IPS-18a (cell line): ENCODE data around the gene RBM46.

Experiments
- H3K27ac ChIP-seq: one replicate; pipeline ENCODE4 v1.5.1; 2013; ENCODE audit warnings: low read length
- H3K27me3 ChIP-seq: one replicate; pipeline ENCODE4 v1.6.1; 2013; ENCODE audit warnings: mild to moderate bottlenecking, low read length; ENCODE audit not compliant: control insufficient read depth, insufficient read depth
- H3K36me3 ChIP-seq: one replicate; pipeline ENCODE4 v1.6.1; 2013; ENCODE audit warnings: low read depth, low read length; ENCODE audit not compliant: control insufficient read depth
- H3K4me1 ChIP-seq: one replicate; pipeline ENCODE4 v1.6.1; 2013; ENCODE audit warnings: low read depth, low read length; ENCODE audit not compliant: control insufficient read depth
- H3K4me3 ChIP-seq: one replicate; pipeline ENCODE4 v1.5.1; 2013; ENCODE audit warnings: low read length
- H3K9ac ChIP-seq: one replicate; pipeline ENCODE4 v1.6.1; 2013; ENCODE audit warnings: mild to moderate bottlenecking, low read length, moderate library complexity
- H3K9me3 ChIP-seq: one replicate; pipeline ENCODE4 v1.6.1; 2013; ENCODE audit warnings: low read depth, low read length; ENCODE audit not compliant: control insufficient read depth

The RBM46 gene

GRCh38 chr4:154781126-154781982, at the start of gene RBM46:
Gene RBM46, plus strand, starts transcription at chr4:154781272. Its CDS starts 15,481 bp downstream, at chr4:154796753.
- Histone ChIP-seq H3K27ac (no peak within 1 kb of the TSS), H3K27me3 (no peaks in the 10 kb centered on the region), H3K4me3 (no peak within 1 kb of the TSS), H3K4me1 (no peaks in the 10 kb centered on the region), H3K9ac (no peak within 1 kb of the TSS), H3K9me3 (no peaks in the 10 kb centered on the region), H3K36me3 (no peaks in the 10 kb centered on the region)

- H3K9ac ChIP-seq = no peak overlapping the region
- H3K4me1 ChIP-seq = no peaks in the 10 kb centered on the region
- no peak overlapping the region for H3K27ac ChIP-seq
- no peaks in the 10 kb centered on the region for H3K27me3 ChIP-seq
- no peaks in the 10 kb centered on the region for H3K9me3 ChIP-seq
- no peak overlapping the region for H3K4me3 ChIP-seq
- no peaks in the 10 kb centered on the region for H3K36me3 ChIP-seq
Measured at GRCh38 chr4:154731756-154732155, 49.3 kb upstream of the RBM46 start.

- Histone ChIP-seq H3K4me1 (peaks cover under 1% of the 10 kb centered on the region), H3K36me3 (no peaks in the 10 kb centered on the region), H3K9me3 (no peaks in the 10 kb centered on the region), H3K27me3 (no peaks in the 10 kb centered on the region), H3K4me3 (no peak overlapping the region), H3K9ac (no peak overlapping the region), H3K27ac (no peak overlapping the region)
Measured at GRCh38 chr4:154732669-154733068, 48.4 kb upstream of the RBM46 start.

GRCh38 chr4:154736770-154737169, 44.3 kb upstream of the RBM46 start:
- no peak overlapping the region for H3K4me3 ChIP-seq
- H3K27ac ChIP-seq = no peak overlapping the region
- H3K9ac ChIP-seq = no peak overlapping the region
- peaks cover 39% of the 10 kb centered on the region for H3K4me1 ChIP-seq
- H3K9me3 ChIP-seq = no peaks in the 10 kb centered on the region
- no peaks in the 10 kb centered on the region for H3K36me3 ChIP-seq
- peaks cover 26% of the 10 kb centered on the region for H3K27me3 ChIP-seq

GRCh38 chr4:154738426-154738825, 42.6 kb upstream of the RBM46 start:
- Histone ChIP-seq H3K4me3 (no peak overlapping the region), H3K9me3 (no peaks in the 10 kb centered on the region), H3K4me1 (peaks cover 43% of the 10 kb centered on the region), H3K36me3 (no peaks in the 10 kb centered on the region), H3K9ac (no peak overlapping the region), H3K27ac (no peak overlapping the region), H3K27me3 (peaks cover 39% of the 10 kb centered on the region)

- H3K9ac ChIP-seq = no peak overlapping the region
Measured at GRCh38 chr4:154739111-154739510, 42.0 kb upstream of the RBM46 start.

GRCh38 chr4:154740462-154740861, 40.6 kb upstream of the RBM46 start:
- H3K4me1 ChIP-seq = peaks cover 43% of the 10 kb centered on the region
- no peak overlapping the region for H3K27ac ChIP-seq
- H3K9ac ChIP-seq = no peak overlapping the region
- H3K27me3 ChIP-seq = peaks cover 59% of the 10 kb centered on the region
- H3K36me3 ChIP-seq = no peaks in the 10 kb centered on the region
- peak overlapping the region; percentile 39 for H3K4me3 ChIP-seq
- H3K9me3 ChIP-seq = no peaks in the 10 kb centered on the region

More at GRCh38 chr4:154739111-154739510, 42.0 kb upstream of the RBM46 start:
- peaks cover 45% of the 10 kb centered on the region for H3K27me3 ChIP-seq
- no peaks in the 10 kb centered on the region for H3K36me3 ChIP-seq
- no peaks in the 10 kb centered on the region for H3K9me3 ChIP-seq
- peaks cover 43% of the 10 kb centered on the region for H3K4me1 ChIP-seq
- no peak overlapping the region for H3K27ac ChIP-seq
- no peak overlapping the region for H3K4me3 ChIP-seq

- no peaks in the 10 kb centered on the region for H3K9me3 ChIP-seq
- H3K27me3 ChIP-seq = peaks cover 66% of the 10 kb centered on the region
- peak overlapping the region; percentile 39 for H3K4me3 ChIP-seq
- H3K4me1 ChIP-seq = peaks cover 43% of the 10 kb centered on the region
- no peak overlapping the region for H3K27ac ChIP-seq
- H3K9ac ChIP-seq = no peak overlapping the region
- H3K36me3 ChIP-seq = no peaks in the 10 kb centered on the region
Measured at GRCh38 chr4:154741131-154741665, 39.9 kb upstream of the RBM46 start.

- peak overlapping the region; percentile 43 for H3K9ac ChIP-seq
- no peaks in the 10 kb centered on the region for H3K9me3 ChIP-seq
- H3K4me1 ChIP-seq = peaks cover 43% of the 10 kb centered on the region
- H3K27me3 ChIP-seq = peaks cover 72% of the 10 kb centered on the region
- no peak overlapping the region for H3K27ac ChIP-seq
- H3K36me3 ChIP-seq = no peaks in the 10 kb centered on the region
- H3K4me3 ChIP-seq = peak overlapping the region; percentile 49
Measured at GRCh38 chr4:154741922-154742850, 38.9 kb upstream of the RBM46 start.

- Histone ChIP-seq H3K36me3 (no peaks in the 10 kb centered on the region), H3K9ac (peak within 1 kb of the TSS; percentile 56), H3K27ac (no peak within 1 kb of the TSS), H3K27me3 (peaks cover 72% of the 10 kb centered on the region), H3K9me3 (no peaks in the 10 kb centered on the region), H3K4me1 (peaks cover 31% of the 10 kb centered on the region), H3K4me3 (peak within 1 kb of the TSS; percentile 79)
Measured at GRCh38 chr4:154743683-154744340, 37.3 kb upstream of the RBM46 start, which contains the start of gene LRAT. Gene LRAT, plus strand, starts transcription at chr4:154744000. Its CDS starts 327 bp downstream, at chr4:154744327.
